ENCODE results near the gene PCED1B.

The PCED1B gene

DNA sequence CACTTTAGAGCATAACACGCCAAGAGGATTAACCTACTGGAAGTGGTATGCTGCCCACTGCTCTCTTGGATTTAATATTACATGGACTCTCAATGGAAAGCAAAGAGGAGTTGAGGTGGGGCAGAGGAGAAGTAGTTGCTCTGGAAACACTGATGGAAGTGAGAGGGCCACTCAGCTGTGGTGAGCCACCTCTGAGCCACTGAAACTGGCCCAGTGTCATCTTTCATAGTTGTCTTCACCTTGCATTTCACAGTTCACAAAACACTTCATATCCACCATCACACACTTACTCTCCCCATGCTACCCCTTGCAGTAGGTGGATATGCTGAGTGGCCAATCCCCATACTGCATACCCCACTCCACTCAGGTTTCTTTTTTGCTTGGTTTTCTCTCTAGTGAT, 12.2 kb upstream of the PCED1B start:
- no peak for DNase-seq (ENCODE audit: low read depth)
- TF ChIP-seq, protein P1, sequence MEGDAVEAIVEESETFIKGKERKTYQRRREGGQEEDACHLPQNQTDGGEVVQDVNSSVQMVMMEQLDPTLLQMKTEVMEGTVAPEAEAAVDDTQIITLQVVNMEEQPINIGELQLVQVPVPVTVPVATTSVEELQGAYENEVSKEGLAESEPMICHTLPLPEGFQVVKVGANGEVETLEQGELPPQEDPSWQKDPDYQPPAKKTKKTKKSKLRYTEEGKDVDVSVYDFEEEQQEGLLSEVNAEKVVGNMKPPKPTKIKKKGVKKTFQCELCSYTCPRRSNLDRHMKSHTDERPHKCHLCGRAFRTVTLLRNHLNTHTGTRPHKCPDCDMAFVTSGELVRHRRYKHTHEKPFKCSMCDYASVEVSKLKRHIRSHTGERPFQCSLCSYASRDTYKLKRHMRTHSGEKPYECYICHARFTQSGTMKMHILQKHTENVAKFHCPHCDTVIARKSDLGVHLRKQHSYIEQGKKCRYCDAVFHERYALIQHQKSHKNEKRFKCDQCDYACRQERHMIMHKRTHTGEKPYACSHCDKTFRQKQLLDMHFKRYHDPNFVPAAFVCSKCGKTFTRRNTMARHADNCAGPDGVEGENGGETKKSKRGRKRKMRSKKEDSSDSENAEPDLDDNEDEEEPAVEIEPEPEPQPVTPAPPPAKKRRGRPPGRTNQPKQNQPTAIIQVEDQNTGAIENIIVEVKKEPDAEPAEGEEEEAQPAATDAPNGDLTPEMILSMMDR (IDR thresholded peaks at IDR 0.05; ENCODE audit: insufficient read depth, low read depth, low read length, missing control alignments), result no peak

DNA sequence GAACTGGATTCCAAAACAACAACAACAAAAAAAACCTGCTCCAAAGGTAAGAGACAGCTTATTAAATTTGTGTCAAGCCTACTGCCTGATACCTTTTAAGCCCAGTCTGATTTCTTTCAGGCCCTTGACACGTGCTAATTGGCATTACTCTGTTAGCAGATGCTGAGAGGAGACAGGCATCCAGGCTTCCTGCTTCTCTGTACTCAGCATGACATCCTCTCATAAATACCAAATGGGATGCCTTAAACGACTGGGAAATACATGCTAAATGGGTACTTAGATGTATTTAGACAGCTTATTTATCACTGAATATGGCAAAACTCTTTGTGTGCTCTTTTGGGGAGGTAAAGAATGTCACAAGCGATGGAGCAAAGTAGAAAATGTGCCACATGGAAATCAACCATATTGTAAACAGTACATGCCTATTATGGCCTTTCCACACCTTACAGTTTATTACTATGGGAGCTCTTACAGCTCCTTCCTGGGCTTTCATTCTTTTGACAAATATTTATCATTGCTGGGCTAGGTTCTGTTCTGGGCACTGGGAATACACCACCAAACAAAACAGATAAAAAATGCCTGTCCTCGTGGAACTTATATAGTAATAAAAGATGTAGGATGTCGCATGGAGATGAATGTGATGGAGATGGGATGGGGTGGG, 11.5 kb upstream of the PCED1B start:
- no peak overlapping the region for H3K4me3 ChIP-seq (ENCODE audit: low read depth, low read length)
- DNase-seq (ENCODE audit: low read depth), result no peak
- TF ChIP-seq, protein P1 (IDR thresholded peaks at IDR 0.05; ENCODE audit: insufficient read depth, low read depth, low read length, missing control alignments), result no peak

More for the DNA sequence above, 12.2 kb upstream of the PCED1B start:
- H3K4me3 ChIP-seq (ENCODE audit: low read depth, low read length), result no peak overlapping the region

DNA sequence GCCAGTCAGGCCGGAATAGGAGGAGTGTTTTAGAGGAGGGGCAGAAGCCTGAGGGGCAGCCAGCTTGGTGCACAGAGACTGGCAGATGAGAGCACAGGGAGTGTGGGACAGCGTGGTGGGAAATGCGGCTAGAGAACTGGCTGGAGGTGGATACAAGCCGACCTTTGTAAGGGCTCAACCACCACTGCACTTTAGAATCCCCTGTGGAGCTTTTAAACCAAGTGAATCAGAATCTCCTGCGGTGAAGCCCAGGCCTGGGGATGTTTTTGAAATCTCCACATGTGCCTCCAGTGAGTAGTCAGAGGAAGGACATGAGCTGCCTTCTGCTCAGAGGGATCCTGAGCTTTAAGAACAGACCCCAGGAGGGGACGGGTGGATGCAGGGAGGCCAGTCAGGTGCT, 10.9 kb upstream of the PCED1B start:
- TF ChIP-seq, protein P1 (IDR thresholded peaks at IDR 0.05; ENCODE audit: insufficient read depth, low read depth, low read length, missing control alignments), result no peak
- H3K4me3 ChIP-seq (ENCODE audit: low read depth, low read length), result no peak overlapping the region
- DNase-seq (ENCODE audit: low read depth), result no peak

DNA sequence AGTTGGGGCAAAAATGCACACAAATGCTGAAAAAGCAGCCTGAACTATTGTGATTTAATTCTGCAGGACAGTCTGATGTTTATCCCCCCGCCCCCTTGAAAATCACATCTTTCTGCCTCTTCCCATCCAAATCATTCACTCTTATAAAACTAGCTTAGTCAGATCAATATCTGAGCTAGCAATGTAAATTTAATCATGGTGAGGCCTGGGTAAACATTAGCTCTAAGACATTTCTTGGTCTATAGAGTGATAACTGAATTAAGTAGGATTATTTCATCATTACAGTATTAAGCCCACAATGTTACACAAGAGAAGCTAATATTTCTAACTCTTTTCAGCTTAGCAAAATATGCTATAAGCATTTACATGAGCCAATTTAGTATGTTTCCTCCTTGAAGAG, 9.1 kb upstream of the PCED1B start:
- TF ChIP-seq, protein P1 (IDR thresholded peaks at IDR 0.05; ENCODE audit: insufficient read depth, low read depth, low read length, missing control alignments), result no peak
- H3K4me3 ChIP-seq (ENCODE audit: low read depth, low read length), result no peak overlapping the region
- no peak for DNase-seq (ENCODE audit: low read depth)

DNA sequence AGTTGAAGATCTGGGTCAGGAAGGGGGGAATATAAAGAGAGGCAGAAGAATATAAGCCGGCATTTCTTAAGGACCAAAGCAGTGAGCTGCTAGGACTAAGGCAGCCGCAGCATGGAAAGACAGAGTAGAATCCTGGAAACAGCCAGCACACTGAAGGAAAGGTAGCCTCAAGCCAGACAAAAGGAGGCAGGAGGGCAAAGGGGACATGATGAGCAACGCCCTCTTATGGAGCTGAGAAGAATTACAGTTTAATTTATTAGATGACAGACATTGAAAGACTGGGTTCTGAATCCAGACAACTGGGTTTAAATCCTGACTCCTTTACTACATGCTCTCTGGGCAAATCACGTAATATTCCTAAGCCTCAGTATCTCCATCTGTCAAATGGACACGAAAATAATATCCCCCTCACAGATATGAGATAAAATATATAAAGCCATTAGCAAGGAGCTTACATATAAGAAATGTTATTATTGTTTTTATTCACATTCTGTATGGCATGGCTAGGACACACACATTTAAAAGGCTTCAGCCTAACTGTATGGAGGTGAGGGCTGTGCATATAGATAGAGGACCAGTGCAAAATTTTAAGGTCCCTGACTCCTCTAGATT, 8.1 kb upstream of the PCED1B start:
- no peak overlapping the region for H3K4me3 ChIP-seq (ENCODE audit: low read depth, low read length)
- TF ChIP-seq, protein P1 (IDR thresholded peaks at IDR 0.05; ENCODE audit: insufficient read depth, low read depth, low read length, missing control alignments), result peak; percentile 38
- no peak for DNase-seq (ENCODE audit: low read depth)

DNA sequence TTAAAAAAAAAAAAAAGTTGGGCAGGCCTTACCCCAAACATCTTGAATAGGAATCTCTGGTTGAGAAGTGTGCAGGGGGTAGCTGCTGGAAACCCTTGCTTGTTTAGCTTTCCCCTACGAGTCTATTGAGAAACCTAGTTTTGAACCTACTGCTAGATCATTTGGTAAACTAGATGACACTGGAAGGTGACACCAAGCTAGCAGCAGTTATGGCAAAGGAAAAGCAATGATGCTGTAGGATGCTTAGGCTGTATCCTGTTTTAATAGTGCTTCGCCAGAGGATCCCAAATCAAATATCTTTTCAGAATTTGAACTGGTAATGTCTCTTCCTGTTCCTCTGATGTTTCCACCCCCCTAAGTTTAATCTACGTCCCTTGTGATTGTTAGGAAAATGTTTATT, 5.5 kb upstream of the PCED1B start:
- no peak overlapping the region for H3K4me3 ChIP-seq (ENCODE audit: low read depth, low read length)
- TF ChIP-seq, protein P1 (IDR thresholded peaks at IDR 0.05; ENCODE audit: insufficient read depth, low read depth, low read length, missing control alignments), result no peak
- no peak for DNase-seq (ENCODE audit: low read depth)

DNA sequence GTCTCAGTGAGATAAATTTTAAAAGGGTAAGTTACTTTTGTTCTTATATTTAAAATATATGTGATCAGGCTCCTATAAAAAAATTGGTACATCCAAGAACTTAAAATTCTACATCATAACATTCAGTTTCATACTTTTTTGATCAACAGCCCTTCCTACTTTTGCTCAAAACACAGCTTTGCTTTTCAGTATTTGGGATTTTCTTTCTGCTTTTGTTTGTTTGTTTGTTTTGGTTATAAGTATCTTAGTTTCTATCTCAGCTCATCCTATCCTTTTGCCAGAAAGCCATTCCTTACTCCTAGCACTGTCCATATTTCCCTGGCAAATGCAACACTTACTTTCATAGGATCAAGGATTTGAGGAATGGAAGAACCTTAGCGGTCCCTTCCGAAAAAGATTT, 4.7 kb upstream of the PCED1B start:
- no peak for DNase-seq (ENCODE audit: low read depth)
- no peak overlapping the region for H3K4me3 ChIP-seq (ENCODE audit: low read depth, low read length)
- TF ChIP-seq, protein P1 (IDR thresholded peaks at IDR 0.05; ENCODE audit: insufficient read depth, low read depth, low read length, missing control alignments), result no peak
